Measurements from ENCODE around the gene HLA-DMA.

Gene HLA-DMA

GRCh38 chr6:32936239-32937152, 16.4 kb downstream of the HLA-DMA start:
- DNase-seq (ENCODE audit: low read depth, low spot score): no peak
- no peak overlapping the region for H3K27ac ChIP-seq

GRCh38 chr6:32935551-32936238, 17.2 kb downstream of the HLA-DMA start:
- no peak for DNase-seq (ENCODE audit: low read depth, low spot score)
- no peak overlapping the region for H3K27ac ChIP-seq

- H3K27ac ChIP-seq: no peak overlapping the region
Measured at GRCh38 chr6:32933661-32934085, 19.2 kb downstream of the HLA-DMA start.

GRCh38 chr6:32932132-32932868, 20.6 kb downstream of the HLA-DMA start:
- DNase-seq (ENCODE audit: low read depth, low spot score): no peak
- no peak overlapping the region for H3K27ac ChIP-seq

More at GRCh38 chr6:32933661-32934085, 19.2 kb downstream of the HLA-DMA start:
- no peak for DNase-seq (ENCODE audit: low read depth, low spot score)

- no peak overlapping the region for H3K27ac ChIP-seq
Measured at GRCh38 chr6:32931211-32931610, 21.7 kb downstream of the HLA-DMA start.

GRCh38 chr6:32922083-32922482, 30.8 kb downstream of the HLA-DMA start:
- H3K27ac ChIP-seq: no peak overlapping the region

More at GRCh38 chr6:32931211-32931610, 21.7 kb downstream of the HLA-DMA start:
- no peak for DNase-seq (ENCODE audit: low read depth, low spot score)

GRCh38 chr6:32920715-32921114, 32.2 kb downstream of the HLA-DMA start:
- H3K27ac ChIP-seq: no peak overlapping the region
- DNase-seq (ENCODE audit: low read depth, low spot score): no peak

More at GRCh38 chr6:32922083-32922482, 30.8 kb downstream of the HLA-DMA start:
- DNase-seq (ENCODE audit: low read depth, low spot score): no peak

GRCh38 chr6:32912951-32913350, 39.9 kb downstream of the HLA-DMA start:
- DNase-seq (ENCODE audit: low read depth, low spot score): no peak
- H3K27ac ChIP-seq: no peak overlapping the region

GRCh38 chr6:32908897-32909296, 44.0 kb downstream of the HLA-DMA start:
- DNase-seq (ENCODE audit: low read depth, low spot score): no peak

GRCh38 chr6:32906539-32906938, 46.4 kb downstream of the HLA-DMA start:
- DNase-seq (ENCODE audit: low read depth, low spot score): no peak
- peak overlapping the region; percentile 4 for H3K27ac ChIP-seq

More at GRCh38 chr6:32908897-32909296, 44.0 kb downstream of the HLA-DMA start:
- no peak overlapping the region for H3K27ac ChIP-seq

- no peak for DNase-seq (ENCODE audit: low read depth, low spot score)
- H3K27ac ChIP-seq: no peak overlapping the region
Measured at GRCh38 chr6:32905078-32905477, 47.8 kb downstream of the HLA-DMA start.

- no peak overlapping the region for H3K27ac ChIP-seq
- DNase-seq (ENCODE audit: low read depth, low spot score): no peak
Measured at GRCh38 chr6:32903952-32904351, 48.9 kb downstream of the HLA-DMA start.

Measured in epithelial cell of prostate (primary cell).